HG03558 (cell line): ENCODE measurements around the gene BEAN1.
"Not testable (repeated sequence)": the region's sequence is repeated elsewhere in the genome, so short reads cannot be mapped to it uniquely, and the experiment has no call there.

Experiments
- ATAC-seq: cut with Tn5 transposase; IDR thresholded peaks from one replicate; pipeline ENCODE4 v1.9.1; 2021; ENCODE audit warnings: moderate number of reproducible peaks; ENCODE audit not compliant: unreplicated experiment; ENCODE audit errors: extremely low read depth

Gene BEAN1

DNA sequence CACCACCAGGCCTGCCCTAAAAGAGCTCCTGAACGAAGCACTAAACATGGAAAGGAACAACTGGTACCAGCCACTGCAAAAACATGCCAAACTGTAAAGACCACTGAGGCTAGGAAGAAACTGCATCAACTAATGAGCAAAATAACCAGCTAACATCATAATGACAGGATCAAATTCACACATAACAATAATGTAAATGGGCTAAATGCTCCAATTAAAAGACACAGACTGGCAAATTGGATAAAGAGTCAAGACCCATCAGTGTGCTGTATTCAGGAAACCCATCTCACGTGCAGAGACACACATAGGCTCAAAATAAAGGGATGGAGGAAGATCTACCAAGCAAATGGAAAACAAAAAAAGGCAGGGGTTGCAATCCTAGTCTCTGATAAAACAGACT lies 70.8 kb downstream of the BEAN1 start:
- not testable (repeated sequence) for ATAC-seq

DNA sequence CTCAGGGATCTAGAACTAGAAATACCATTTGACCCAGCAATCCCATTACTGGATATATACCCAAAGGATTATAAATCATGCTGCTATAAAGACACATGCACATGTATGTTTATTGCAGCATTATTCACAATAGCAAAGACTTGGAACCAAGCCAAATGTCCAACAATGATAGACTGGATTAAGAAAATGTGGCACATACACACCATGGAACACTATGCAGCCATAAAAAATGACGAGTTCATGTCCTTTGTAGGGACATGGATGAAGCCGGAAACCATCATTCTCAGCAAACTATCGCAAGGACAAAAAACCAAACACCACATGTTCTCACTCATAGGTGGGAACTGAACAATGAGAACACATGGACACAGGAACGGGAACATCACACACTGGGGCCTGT lies 74.5 kb downstream of the BEAN1 start:
- ATAC-seq: not testable (repeated sequence)

DNA sequence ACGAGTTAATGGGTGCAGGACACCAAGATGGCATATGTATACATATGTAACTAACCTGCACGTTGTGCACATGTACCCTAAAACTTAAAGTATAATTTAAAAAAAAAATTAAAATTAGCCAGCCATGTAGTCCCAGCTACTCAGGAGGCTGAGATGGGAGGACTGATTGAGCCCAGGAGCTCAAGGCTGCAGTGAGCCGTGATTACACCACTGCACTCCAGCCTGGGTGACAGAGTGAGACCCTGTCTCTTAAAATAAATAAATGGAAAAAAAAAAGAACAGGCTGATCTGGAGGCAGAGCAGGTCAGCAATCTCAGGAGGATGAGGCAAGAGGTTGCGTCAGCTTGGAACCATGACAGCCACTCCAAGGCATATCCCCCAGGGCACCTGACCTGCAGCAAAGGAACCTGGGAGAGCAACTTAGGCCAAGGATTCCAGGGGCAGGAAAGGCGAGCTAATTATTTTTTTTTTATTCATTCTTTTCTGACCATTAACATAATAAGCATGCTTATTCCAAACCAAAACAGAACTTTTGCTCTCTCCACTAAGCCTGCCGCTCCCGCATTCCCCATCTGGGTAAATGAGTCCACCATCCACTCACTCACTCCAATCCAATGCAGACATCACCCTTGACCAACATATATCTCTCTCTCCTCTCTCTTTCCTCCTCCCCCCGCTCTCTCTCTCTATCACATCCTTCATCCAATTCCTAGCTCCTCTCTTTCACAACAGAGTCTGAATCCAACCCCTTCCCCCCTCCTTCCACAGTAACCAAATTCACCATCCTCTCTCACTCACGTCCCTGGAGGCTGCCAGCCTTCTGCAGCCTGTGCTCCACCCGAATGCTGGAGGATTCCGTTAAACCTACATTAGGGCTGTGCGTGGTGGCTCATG lies 75.2 kb downstream of the BEAN1 start:
- ATAC-seq: no peak

DNA sequence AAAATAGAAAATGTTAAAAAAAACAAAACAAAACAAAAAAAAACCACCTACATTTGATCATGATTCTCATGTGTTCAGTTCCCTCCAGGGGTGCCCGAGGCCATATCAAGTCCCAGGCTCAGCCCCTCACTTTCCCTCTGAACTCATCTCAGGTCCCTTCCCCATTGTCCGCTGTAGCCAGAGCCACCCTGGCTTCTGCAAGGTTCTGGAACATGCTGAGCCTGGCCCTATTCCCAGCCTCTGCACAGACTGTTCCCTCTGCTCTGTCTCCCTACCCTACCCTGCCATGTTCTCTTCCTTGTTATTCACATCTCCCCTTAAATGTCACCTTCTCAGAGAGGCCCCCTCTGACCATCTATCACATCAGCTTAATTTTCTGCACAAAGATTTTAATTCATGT lies 75.9 kb downstream of the BEAN1 start:
- ATAC-seq: no peak

DNA sequence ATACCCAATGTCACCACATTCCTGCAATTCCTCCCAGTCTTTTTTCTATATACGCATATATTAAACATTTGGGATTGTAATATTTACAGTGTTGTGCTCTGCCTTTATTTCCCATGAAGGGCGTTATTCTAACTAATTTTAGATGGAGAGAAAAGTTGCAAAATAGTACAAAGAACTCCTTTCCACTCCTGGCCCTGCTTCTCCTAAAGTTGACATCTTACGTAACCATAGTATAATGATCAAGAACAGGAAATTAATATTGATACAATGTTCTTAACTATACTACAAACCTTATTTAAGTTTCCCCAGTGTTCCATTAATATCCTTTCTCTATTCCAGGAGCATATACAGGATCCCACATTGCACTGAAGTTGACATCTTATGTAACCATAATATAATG lies 76.5 kb downstream of the BEAN1 start:
- ATAC-seq: no peak

DNA sequence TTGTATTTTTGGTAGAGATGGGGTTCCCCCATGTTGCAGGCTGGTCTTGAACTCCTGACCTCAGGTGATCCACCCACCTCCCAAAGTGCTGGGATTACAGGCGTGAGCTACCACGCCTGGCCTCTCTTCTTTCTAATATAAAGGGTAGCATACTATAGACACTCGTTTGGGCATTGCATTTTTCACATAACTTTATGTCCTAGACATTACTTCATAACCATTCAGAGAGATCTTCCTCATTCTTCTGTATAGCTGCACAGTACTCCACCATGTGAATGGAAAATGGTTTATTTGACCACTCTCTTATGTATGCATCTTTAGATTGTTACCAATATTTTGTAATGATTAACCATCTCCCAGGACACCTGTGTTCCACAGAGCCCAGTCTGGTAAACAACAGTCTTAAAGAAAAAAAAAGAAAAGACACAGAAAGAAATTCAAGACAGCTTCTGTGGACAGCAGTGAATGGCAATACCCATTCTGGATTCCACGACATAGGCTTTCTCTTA lies 80.7 kb downstream of the BEAN1 start:
- ATAC-seq: no peak

DNA sequence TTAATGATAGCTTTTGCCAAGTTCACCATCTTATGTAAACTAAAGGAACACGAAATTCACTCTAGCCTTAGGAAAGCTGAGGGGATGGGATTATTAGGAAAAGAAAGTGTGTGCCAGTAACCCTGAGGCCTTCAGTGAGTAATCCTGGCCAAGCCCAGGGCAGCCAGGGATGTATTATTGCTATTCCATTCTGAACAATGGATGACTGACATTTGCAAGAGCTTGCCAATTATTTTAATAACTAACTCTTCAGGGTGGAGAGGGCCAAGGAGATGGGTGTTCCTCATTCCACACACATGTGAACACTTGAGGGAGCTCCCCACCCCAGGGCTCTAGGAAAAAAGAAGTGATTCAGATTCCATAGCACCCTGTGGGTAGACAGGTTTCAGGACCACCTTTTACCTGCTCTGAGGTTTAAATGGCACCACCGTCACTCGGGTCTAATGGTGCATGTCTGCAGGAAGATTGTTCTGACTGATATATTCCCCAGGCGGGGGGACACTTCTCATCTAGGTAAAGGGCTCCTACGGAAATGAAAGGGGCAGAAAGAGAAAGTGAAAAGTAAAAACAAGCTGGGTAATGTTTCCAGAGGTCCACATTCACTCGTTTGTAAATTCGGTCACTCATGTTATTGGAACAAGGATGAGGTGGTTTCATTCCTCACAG lies 81.3 kb downstream of the BEAN1 start:
- no peak for ATAC-seq

DNA sequence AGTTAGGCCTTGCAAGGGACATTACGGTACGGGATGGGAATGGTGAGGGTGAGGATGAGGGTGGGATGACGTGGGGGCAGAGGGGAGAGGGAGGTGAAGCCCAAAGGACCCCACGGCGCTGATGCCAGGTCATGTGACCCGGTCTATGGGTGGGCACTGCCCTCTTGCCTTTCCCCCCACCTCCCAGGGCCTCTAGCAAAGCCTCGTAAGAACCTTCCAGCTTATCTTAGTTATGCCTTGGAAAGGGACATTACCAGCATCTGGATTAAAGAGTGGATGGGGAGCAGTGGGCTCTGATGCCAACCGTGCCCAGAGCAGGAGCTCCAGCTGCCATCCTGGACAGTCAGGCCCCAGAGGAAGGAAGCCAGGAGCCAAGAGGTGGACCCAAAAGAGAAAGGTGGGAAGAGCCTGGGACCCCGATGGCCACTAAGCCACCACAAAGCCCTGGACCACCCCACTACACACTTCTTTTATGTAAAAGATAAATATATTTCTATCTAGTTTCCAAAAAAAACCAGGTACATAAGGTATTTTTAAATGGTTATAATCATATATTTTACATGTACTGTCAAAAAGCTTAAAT lies 81.9 kb downstream of the BEAN1 start:
- ATAC-seq: no peak

DNA sequence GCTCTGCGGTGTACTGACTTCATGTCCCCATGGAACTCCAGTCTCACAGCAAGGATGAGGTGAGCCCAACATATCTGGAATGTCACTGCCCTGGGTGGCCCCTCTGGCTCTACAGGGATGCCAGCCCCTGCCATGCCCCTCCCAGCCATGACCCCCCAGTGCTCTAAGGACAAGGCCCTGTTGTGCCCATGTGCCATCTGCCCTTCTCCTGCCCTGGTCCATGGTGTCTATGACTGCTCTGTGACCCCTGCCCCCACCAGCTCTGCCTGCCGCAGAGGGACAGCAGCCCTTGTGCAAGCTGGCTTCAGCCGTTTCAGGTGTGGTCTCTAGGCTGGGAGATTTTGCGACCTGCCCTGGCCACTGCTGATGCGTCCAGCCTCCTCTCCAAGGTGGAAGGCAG lies 82.5 kb downstream of the BEAN1 start:
- ATAC-seq: no peak

DNA sequence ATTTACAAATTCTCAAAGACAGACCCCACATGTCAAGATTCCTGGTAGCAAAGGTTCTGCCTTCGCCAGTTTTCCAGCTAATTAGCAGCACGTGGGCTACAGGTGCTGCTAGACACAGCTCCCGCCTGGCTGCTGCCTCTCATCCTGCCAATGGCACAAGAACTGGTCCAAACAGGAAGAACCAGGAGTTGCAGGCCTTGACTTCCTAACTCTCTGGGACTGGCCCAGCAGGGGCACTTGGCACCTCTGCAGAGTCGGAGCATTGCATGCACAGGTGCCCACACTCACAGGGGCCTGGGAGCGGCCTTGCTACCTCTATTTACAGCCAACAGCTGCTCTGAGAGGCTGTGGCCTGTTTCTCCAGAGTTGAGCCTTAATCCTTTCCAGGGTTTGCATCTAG lies 83.2 kb downstream of the BEAN1 start:
- no peak for ATAC-seq

DNA sequence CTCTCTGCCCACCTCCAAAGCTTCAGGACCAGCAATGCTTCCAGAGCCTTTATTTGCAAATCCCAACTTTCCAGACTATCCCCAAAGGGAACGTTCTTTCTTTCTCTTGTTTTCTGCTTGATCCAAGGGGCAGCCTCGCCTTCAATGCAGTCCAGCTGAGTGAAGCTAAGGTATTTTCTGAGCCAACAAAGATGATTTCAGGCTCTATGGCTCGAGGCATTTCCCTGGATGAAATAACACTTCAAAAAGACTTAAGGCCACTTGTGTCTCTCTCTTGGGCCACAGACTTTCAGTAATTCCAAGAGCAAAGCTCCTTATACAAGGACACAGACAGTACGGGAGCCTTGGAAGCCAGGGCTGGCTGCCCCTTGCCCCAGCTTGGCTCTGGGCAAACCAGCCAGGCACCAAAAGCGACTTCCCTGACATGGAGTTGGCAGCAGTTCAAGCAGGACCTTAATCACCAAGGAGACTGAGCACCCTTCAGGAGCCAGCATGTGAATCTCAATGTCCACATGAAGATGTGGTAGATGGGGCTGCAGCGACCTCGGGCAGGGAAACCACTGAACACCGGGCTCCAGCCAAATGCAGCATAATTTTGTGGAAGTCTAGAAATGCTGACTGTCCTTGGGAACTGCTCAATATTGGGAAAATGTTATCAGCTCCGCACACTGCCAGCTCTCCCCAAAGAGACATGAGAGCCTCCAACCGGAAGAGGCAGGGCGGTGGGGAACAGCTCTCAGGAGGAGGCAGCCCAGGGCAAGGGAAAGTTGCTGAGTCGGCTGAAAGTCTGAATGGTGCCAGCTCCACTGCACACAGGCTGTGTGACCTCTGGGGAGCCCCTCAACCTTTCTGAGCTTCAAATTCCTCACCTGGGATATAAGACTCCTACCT lies 83.9 kb downstream of the BEAN1 start:
- ATAC-seq: no peak

DNA sequence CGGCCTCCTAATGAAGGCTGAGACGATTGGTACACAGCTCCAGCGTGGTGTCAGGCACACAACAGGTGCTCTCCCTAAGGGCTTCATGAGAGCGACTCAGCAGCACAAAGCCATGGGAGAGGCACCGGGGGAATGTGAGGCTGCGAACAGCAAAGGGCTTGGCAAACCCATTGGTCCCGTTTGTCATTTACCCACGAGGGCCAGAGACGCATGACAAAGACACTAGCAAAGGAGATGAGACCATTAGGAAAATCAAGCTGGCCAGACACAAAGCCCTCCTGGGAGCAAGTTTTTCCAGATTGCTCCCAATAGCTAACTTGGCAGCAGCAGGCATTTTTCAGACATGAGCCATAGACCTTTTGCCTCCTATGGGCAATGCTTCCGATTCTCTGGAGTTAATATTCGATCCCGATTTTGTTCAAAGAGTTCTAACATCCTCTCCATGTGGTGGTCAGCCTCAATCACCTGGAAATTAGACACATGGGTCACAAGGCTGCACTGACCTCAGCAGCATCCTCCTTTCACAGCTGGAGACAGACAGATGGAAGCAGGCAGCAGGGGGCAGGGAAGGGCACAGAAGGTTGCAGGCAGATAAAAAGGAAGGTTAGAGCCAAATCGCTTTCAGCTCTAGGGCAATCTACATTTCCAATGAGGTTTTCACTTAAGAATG lies 84.6 kb downstream of the BEAN1 start:
- ATAC-seq: no peak

DNA sequence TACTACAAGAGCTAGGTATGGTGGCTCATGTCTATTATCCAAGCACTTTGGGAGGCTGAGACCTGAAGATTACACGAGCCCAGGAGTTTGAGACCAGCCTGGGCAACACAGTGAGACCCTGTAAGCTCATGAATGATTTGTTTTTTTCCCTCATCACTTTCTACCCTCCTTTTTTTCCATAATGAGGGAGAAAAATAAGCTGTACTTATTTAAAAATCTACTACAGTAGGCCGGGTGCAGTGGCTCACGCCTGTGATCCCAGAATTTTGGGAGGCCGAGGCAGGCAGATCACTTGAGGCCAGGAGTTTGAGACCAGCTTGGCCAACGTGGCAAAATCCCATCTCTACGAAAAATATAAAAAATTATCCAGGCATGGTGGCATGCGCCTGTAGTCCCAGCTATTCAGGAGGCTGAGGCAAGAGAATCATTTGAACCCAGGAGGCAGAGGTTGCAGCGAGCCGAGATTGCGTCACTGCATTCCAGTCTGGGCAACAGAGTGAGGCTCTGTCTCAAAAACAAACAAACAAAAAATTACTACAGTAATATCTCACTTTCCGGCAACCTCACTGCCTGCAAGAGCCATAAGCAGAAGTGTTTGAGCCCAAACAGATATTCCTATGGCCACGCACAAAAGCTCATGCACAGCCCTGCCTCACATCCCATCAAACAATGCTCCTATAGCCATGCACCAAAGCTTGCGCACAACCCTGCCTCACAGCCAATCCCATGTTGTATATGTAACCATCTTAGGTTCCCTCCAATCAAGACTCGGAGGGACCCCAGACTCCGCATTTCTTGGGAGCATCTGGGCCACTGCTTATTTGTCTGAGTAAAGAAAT lies 85.4 kb downstream of the BEAN1 start:
- no peak for ATAC-seq

DNA sequence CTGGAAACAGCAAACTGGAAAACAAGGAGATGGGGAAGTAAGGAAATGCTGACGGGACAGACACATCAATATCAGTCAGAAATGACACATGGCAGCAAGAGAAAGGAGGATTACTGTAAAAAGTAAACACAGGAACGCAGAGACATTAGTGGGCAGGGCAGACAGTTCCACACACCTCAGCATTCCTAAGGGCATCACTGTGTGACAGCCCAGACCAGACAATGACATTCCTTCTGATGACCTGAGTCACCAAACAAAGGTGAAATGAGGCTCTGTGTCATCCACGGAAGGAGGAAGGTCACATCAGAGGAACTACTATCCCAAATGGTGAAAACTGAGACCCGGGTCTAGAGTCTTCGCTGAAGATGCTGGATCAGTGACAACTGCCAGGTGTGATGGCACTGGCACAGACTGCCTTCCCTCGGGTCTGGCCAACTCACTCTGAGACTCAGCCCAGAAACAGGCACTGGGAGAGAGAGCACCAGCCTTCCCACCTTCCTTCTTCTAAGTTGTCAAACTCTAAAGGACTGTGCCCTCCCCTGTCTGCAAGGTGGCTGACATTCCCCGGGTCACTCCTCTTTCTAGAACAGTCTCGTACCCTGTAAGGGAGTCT lies 86.1 kb downstream of the BEAN1 start:
- ATAC-seq: no peak

DNA sequence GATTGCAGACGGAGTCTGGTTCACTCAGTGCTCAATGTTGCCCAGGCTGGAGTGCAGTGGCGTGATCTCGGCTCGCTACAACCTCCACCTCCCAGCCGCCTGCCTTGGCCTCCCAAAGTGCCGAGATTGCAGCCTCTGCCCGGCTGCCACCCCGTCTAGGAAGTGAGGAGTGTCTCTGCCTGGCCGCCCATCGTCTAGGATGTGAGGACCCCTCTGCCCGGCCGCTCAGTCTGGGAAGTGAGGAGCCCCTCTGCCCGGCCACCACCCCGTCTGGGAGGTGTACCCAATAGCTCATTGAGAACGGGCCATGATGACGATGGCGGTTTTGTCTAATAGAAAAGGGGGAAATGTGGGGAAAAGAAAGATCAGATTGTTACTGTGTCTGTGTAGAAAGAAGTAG lies 87.3 kb downstream of the BEAN1 start:
- not testable (repeated sequence) for ATAC-seq

DNA sequence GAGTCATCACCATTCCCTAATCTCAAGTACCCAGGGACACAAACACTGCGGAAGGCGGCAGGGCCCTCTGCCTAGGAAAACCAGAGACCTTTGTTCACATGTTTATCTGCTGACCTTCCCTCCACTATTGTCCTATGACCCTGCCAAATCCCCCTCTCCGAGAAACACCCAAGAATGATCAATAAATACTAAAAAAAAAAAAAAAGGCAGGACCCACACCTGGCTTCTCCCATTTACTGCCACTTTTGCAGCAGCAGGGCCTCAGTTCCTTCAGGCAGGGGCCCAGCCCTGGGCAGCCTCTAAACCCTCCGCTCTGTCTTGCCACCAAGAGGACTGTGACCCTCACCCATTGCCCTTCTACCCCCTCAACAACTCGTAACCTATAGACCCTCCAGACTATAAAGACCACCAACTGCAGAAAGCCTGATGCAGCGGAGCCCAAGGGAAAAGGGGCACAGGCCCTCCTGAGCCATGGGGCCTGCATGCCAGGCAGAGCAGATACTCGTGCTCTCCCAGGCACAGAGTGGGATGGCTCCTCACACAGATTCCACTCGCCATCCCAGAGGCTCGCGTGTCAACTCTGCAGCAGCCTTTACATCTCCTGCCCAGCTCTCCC lies 88.0 kb downstream of the BEAN1 start:
- ATAC-seq: not testable (repeated sequence)

DNA sequence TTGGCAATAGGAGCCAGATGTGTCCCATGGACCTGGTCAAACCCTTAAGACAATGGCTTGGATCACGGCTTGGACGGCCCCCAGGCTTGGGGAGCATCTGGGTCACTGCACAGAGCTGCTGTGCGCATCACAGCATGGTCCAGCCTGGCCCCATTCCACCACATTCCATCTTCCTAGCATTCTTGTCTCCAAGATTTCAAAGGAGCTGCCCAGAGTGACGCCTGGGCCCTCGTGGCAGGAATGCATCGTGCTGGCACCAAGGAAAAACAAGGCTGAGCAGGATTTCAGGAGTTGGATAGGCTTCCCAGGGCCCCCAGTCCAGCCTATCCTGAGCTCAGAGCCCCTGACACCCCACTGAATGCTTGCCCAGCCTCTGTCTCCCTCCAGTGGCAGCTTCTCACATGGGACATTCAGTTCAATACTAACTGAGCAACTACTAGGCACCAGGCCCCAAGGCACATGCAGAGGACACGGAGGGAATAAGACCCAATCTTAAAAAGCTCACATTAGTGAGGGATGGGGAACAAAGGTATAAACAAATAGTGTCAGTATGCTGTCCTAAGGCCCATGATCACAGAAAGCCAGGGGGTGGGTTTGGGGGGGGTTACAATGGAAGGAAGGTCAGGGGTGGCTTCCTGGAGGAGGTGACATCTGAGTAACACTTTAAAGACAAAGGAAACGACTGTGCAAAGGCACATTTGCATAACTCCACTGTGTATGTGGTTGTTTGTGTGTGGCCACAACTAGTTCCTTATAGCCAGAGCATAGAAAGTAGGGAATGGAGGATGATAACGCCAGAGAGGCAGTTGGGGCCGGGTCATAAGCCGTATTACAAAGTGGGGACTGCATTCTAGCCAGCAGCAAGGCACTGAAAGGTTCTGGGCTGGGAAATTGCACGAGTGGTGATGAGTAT lies 88.8 kb downstream of the BEAN1 start:
- peak; percentile 1 for ATAC-seq
